Stimulated activated CD4-positive, alpha-beta T cell treated with anti-CD3 and anti-CD28 coated beads, Interleukin-4, amount 100 ng/mL, for 4 hours (primary cell): ENCODE data around the gene KLF13.
A peak's percentile ranks its signal among the peaks of the same experiment; 100 is the strongest.

Experiments
- DNase-seq, 2 experiments: peaks; one replicate each; pipeline ENCODE4 v3.0.0-alpha.2; 2020

Gene KLF13

GRCh38 chr15:31300981-31301672, 25.5 kb upstream of the KLF13 start:
- DNase-seq = no peak

GRCh38 chr15:31301673-31301990, 25.0 kb upstream of the KLF13 start:
- DNase-seq = no peak

- DNase-seq = no peak
These were observed 24.5 kb upstream of the KLF13 start for GRCh38 chr15:31302029-31302657.

GRCh38 chr15:31302778-31303725, 23.6 kb upstream of the KLF13 start:
- peak in 1 of 2 experiments; percentile 16 for DNase-seq

GRCh38 chr15:31303726-31304648, 22.6 kb upstream of the KLF13 start:
- no peak for DNase-seq

GRCh38 chr15:31304751-31305365, 21.8 kb upstream of the KLF13 start:
- no peak for DNase-seq

GRCh38 chr15:31305375-31305774, 21.3 kb upstream of the KLF13 start:
- no peak for DNase-seq

GRCh38 chr15:31305796-31306425, 20.7 kb upstream of the KLF13 start:
- no peak for DNase-seq

- DNase-seq = no peak
These were observed 20.0 kb upstream of the KLF13 start for GRCh38 chr15:31306426-31307269.

GRCh38 chr15:31307270-31308184, 19.1 kb upstream of the KLF13 start:
- DNase-seq = no peak

- DNase-seq = no peak
These were observed 18.4 kb upstream of the KLF13 start for GRCh38 chr15:31308185-31308639.

GRCh38 chr15:31309893-31310606, 16.6 kb upstream of the KLF13 start:
- no peak for DNase-seq

- DNase-seq = no peak
These were observed 14.7 kb upstream of the KLF13 start for GRCh38 chr15:31311735-31312619.

- DNase-seq = no peak
These were observed 13.4 kb upstream of the KLF13 start for GRCh38 chr15:31313223-31313622.

- DNase-seq = no peak
These were observed 12.3 kb upstream of the KLF13 start for GRCh38 chr15:31314380-31314779.

- no peak for DNase-seq
These were observed 10.4 kb upstream of the KLF13 start for GRCh38 chr15:31316135-31316795.

GRCh38 chr15:31317017-31317416, 9.6 kb upstream of the KLF13 start:
- no peak for DNase-seq
